H9 (cell line): ENCODE data around the gene CCAR1. TPM values are rescaled to one million over a fixed set of nuclear protein-coding genes. Genes with fewer than 3 reads are reported as not detected.

ENCODE experiments used
- DNase-seq: peaks from one replicate; pipeline ENCODE4 v3.0.0-alpha.2; 2017
- H2AFZ ChIP-seq: one replicate; pipeline ENCODE4 v1.6.1; 2013; ENCODE audit warnings: mild to moderate bottlenecking, low read length, control low read depth, moderate library complexity
- H2AK5ac ChIP-seq: 2 replicates; pipeline ENCODE4 v1.6.1; 2013; ENCODE audit warnings: low read length, control low read depth, mixed read lengths; ENCODE audit not compliant: insufficient read length
- H2BK120ac ChIP-seq: one replicate; pipeline ENCODE4 v1.6.1; 2013; ENCODE audit warnings: low read depth, mild to moderate bottlenecking, low read length, control low read depth, inconsistent platforms; ENCODE audit not compliant: poor library complexity, severe bottlenecking
- H2BK12ac ChIP-seq: 2 replicates; pipeline ENCODE4 v1.6.1; 2013; ENCODE audit warnings: low read length, control low read depth, mixed read lengths, low read depth; ENCODE audit not compliant: insufficient read length
- H2BK15ac ChIP-seq: 2 replicates; pipeline ENCODE4 v1.6.1; 2013; ENCODE audit warnings: low read depth, low read length, control low read depth
- H2BK20ac ChIP-seq: one replicate; pipeline ENCODE4 v1.6.1; 2013; ENCODE audit warnings: low read depth, mild to moderate bottlenecking, low read length, control low read depth, inconsistent platforms; ENCODE audit not compliant: poor library complexity, severe bottlenecking
- H2BK5ac ChIP-seq: 2 replicates; pipeline ENCODE4 v1.6.1; 2013; ENCODE audit warnings: low read length, control low read depth, mixed read lengths; ENCODE audit not compliant: insufficient read length
- H3K14ac ChIP-seq: 2 replicates; pipeline ENCODE4 v1.6.1; 2013; ENCODE audit warnings: low read length, control low read depth; ENCODE audit not compliant: insufficient read depth
- H3K18ac ChIP-seq: 2 replicates; pipeline ENCODE4 v1.6.1; 2013; ENCODE audit warnings: low read depth, mild to moderate bottlenecking, mixed read lengths, low read length, control low read depth; ENCODE audit not compliant: insufficient read length
- H3K23ac ChIP-seq: 2 replicates; pipeline ENCODE4 v1.6.1; 2013; ENCODE audit warnings: low read length, control low read depth, mixed read lengths, low read depth; ENCODE audit not compliant: insufficient read length
- H3K23me2 ChIP-seq: 2 replicates; pipeline ENCODE4 v1.6.1; 2013; ENCODE audit warnings: low read depth, mild to moderate bottlenecking, mixed read lengths, low read length, control low read depth; ENCODE audit not compliant: insufficient read length, poor library complexity, severe bottlenecking
- H3K27ac ChIP-seq: 2 replicates; pipeline ENCODE4 v1.5.1; 2013; ENCODE audit warnings: low read length, control low read depth, mixed read lengths, low read depth; ENCODE audit not compliant: insufficient read length
- H3K27me3 ChIP-seq: 2 replicates; pipeline ENCODE4 v1.6.1; 2013; ENCODE audit warnings: low read length, control low read depth, inconsistent platforms; ENCODE audit not compliant: insufficient read depth
- H3K4ac ChIP-seq: 2 replicates; pipeline ENCODE4 v1.6.1; 2013; ENCODE audit warnings: low read depth, mild to moderate bottlenecking, control low read depth, inconsistent platforms, low read length, moderate library complexity
- H3K4me1 ChIP-seq: 2 replicates; pipeline ENCODE4 v1.6.1; 2013; ENCODE audit warnings: low read length, control low read depth, inconsistent platforms; ENCODE audit not compliant: insufficient read depth
- H3K4me2 ChIP-seq: 2 replicates; pipeline ENCODE4 v1.6.1; 2013; ENCODE audit warnings: low read length, control low read depth, mixed read lengths; ENCODE audit not compliant: insufficient read length, insufficient read depth
- H3K56ac ChIP-seq: 2 replicates; pipeline ENCODE4 v1.6.1; 2013; ENCODE audit warnings: low read depth, mild to moderate bottlenecking, mixed read lengths, low read length, control low read depth; ENCODE audit not compliant: insufficient read length
- H3K79me1 ChIP-seq: 2 replicates; pipeline ENCODE4 v1.6.1; 2013; ENCODE audit warnings: low read depth, mild to moderate bottlenecking, moderate library complexity, low read length, control low read depth, inconsistent platforms; ENCODE audit not compliant: insufficient read depth, poor library complexity, severe bottlenecking
- H3K79me2 ChIP-seq: 2 replicates; pipeline ENCODE4 v1.6.1; 2013; ENCODE audit warnings: low read length, control low read depth, inconsistent platforms; ENCODE audit not compliant: insufficient read depth
- H3K9ac ChIP-seq: 2 replicates; pipeline ENCODE4 v1.6.1; 2013; ENCODE audit warnings: low read length, control low read depth, mixed read lengths; ENCODE audit not compliant: insufficient read length; ENCODE audit errors: extremely low read depth
- H3K9me3 ChIP-seq: one replicate; pipeline ENCODE4 v1.6.1; 2013; ENCODE audit warnings: low read depth, low read length, inconsistent platforms; ENCODE audit not compliant: control insufficient read depth
- H3T11ph ChIP-seq: one replicate; pipeline ENCODE4 v1.6.1; 2013; ENCODE audit warnings: mild to moderate bottlenecking, low read length, control low read depth, inconsistent platforms
- H4K20me1 ChIP-seq: one replicate; pipeline ENCODE4 v1.6.1; 2013; ENCODE audit not compliant: control insufficient read depth, insufficient read length, insufficient read depth
- H4K5ac ChIP-seq: 2 replicates; pipeline ENCODE4 v1.6.1; 2013; ENCODE audit warnings: low read depth, mild to moderate bottlenecking, mixed read lengths, low read length, control low read depth; ENCODE audit not compliant: insufficient read length
- H4K8ac ChIP-seq: replicated peaks from 2 replicates; pipeline ENCODE4 v1.6.1; 2013; ENCODE audit warnings: low read length, control low read depth, mixed read lengths, low read depth; ENCODE audit not compliant: insufficient read length
- H4K91ac ChIP-seq: 2 replicates; pipeline ENCODE4 v1.6.1; 2013; ENCODE audit warnings: low read depth, mild to moderate bottlenecking, moderate library complexity, mixed read lengths, low read length, control low read depth; ENCODE audit not compliant: insufficient read length
- H3K27ac Mint-ChIP-seq, 3 experiments: 2 replicates in 2 of 3; 3 replicates in 1 of 3; pipeline ENCODE4 v1.8.0; 2020 to 2021; ENCODE audit warnings: mixed read lengths in 3 of 3, mild to moderate bottlenecking in 1 of 3, moderate library complexity in 1 of 3
- H3K27me3 Mint-ChIP-seq: 2 replicates; pipeline ENCODE4 v1.8.0; 2021; ENCODE audit warnings: low read depth, mild to moderate bottlenecking, moderate library complexity, mixed read lengths
- H3K36me3 Mint-ChIP-seq, 3 experiments: 2 replicates in 2 of 3; 3 replicates in 1 of 3; pipeline ENCODE4 v1.8.0; 2020 to 2021; ENCODE audit warnings: low read depth in 3 of 3, mixed read lengths in 3 of 3; ENCODE audit not compliant: insufficient read depth in 1 of 3
- H3K4me1 Mint-ChIP-seq, 2 experiments: 2 replicates each; pipeline ENCODE4 v1.8.0; 2020; ENCODE audit warnings: mixed read lengths in 2 of 2
- H3K4me3 Mint-ChIP-seq, 2 experiments: 2 replicates in 1 of 2; 3 replicates in 1 of 2; pipeline ENCODE4 v1.8.0; 2020 to 2021; ENCODE audit warnings: mild to moderate bottlenecking in 2 of 2, mixed read lengths in 2 of 2, moderate library complexity in 1 of 2
- H3K9me3 Mint-ChIP-seq, 2 experiments: 2 replicates in 1 of 2; 3 replicates in 1 of 2; pipeline ENCODE4 v1.8.0; 2020; ENCODE audit warnings: mild to moderate bottlenecking in 2 of 2, mixed read lengths in 2 of 2, moderate library complexity in 1 of 2
- CTCF ChIP-seq: fragments of 200-600 bp; sonication (generic); conservative IDR thresholded peaks from 3 replicates; pipeline ENCODE4 v1.8.0; 2021; ENCODE audit warnings: antibody characterized with exemption, mild to moderate bottlenecking
- WGBS: extraction: QIAGEN DNeasy Blood & Tissue Kit; methylation state at CpG from one replicate; pipeline ENCODE4 v1.1.7; 2013; ENCODE audit warnings: missing lambda C conversion rate, low lambda C conversion rate, mixed read lengths; ENCODE audit not compliant: insufficient read length; ENCODE audit errors: extremely low coverage; 5-methylcytosine and 5-hydroxymethylcytosine counted together
- total RNA-seq: library from RNA; stranded (reverse); gene quantifications from 2 replicates; pipeline ENCODE4 v1.2.1, GENCODE V29; 2021

CCAR1 gene
- total RNA-seq, 1 experiment from 2014 or later = 118 TPM

GRCh38 chr10:68725016-68725415 is 4.0 kb downstream of the CCAR1 start:
- no peak overlapping the region for H3K18ac ChIP-seq
- H3K4me1 ChIP-seq = no peaks in the 10 kb centered on the region
- H4K8ac ChIP-seq = no peak overlapping the region
- H3K23me2 ChIP-seq = no peaks in the 10 kb centered on the region
- no peak overlapping the region for H3K4me2 ChIP-seq
- H2BK15ac ChIP-seq = no peak overlapping the region
- no peak overlapping the region for H3K23ac ChIP-seq
- no peaks in the 10 kb centered on the region for H3K9me3 ChIP-seq
- no peak overlapping the region for H3K27ac ChIP-seq
- H3K9ac ChIP-seq = no peak overlapping the region
- no peak overlapping the region for H2BK12ac ChIP-seq
- peaks cover 2% of the 10 kb centered on the region for H3K79me1 ChIP-seq
- no peaks in the 10 kb centered on the region for H3K27me3 ChIP-seq
- no peak overlapping the region for H4K5ac ChIP-seq
- no peak overlapping the region for H3K56ac ChIP-seq
- H3K4me3 Mint-ChIP-seq = no peak overlapping the region
- no peaks in the 10 kb centered on the region for H3K9me3 Mint-ChIP-seq
- H4K20me1 ChIP-seq = no peaks in the 10 kb centered on the region
- H2BK120ac ChIP-seq = no peak overlapping the region
- peak overlapping the region in 2 of 3 experiments; percentile 34 to 40; a peak in 2 of 7 replicates for H3K27ac Mint-ChIP-seq
- no peak overlapping the region for H3K14ac ChIP-seq
- no peak overlapping the region for H3T11ph ChIP-seq
- H4K91ac ChIP-seq = no peak overlapping the region
- peaks cover 48 to 74% (median 66%) of the 10 kb centered on the region in 3 experiments for H3K36me3 Mint-ChIP-seq
- no peak overlapping the region for H2BK5ac ChIP-seq
- TF ChIP-seq CTCF = no peak
- H2AK5ac ChIP-seq = no peak overlapping the region
- no peak overlapping the region for H2AFZ ChIP-seq
- H3K4ac ChIP-seq = no peak overlapping the region
- no peak overlapping the region for H2BK20ac ChIP-seq
- peaks cover 13 to 15% of the 10 kb centered on the region in 2 experiments for H3K4me1 Mint-ChIP-seq
- peak; percentile 6 for DNase-seq
- WGBS = no CpG with 5 or more reads among the region's 14 CpGs
- H3K79me2 ChIP-seq = peaks cover 8% of the 10 kb centered on the region; the same call in 1 of the 2 replicates
- peaks cover 1% of the 10 kb centered on the region; the same call in 1 of the 2 replicates for H3K27me3 Mint-ChIP-seq
